Left colon (tissue), 2 donors: ENCODE measurements around the gene COX20. TPM values are rescaled to one million over a fixed set of nuclear protein-coding genes. Genes with fewer than 3 reads are reported as not detected.

Experiments used
- total RNA-seq, 2 donors: library from RNA; stranded (reverse); fragmentation: NEBNext Ultra II Directional; extraction: Animal tissue kit (Norgen Biotek cat#: 25700); gene quantifications; one replicate each; pipeline ENCODE4 v1.2.1, GENCODE V29; 2021
- donor health status: DM: no; HTN: no; CAD: no.
- donor health status: DM: yes; HTN: yes; CAD: no.

The COX20 gene
- total RNA-seq, 2 donors from 2014 or later: 21.8 to 30.5 TPM

Other genes starting within 250 kb of the COX20 start
- 10 to 100 TPM; 28.2 to 30.8 TPM for gene DESI2, start 182.5 kb upstream of the COX20 start, total RNA-seq
- gene HNRNPU, start 28.9 kb downstream of the COX20 start, total RNA-seq: 100 to 1,000 TPM; 188 to 225 TPM